Measurements from ENCODE around the gene XPNPEP3. TPM values are rescaled to one million over a fixed set of nuclear protein-coding genes. Genes with fewer than 3 reads are reported as not detected.

The XPNPEP3 gene
- total RNA-seq, 1 donor from 2014 or later: 17.9 TPM

Other genes with a start within 250 kb of the XPNPEP3 start
- gene MRTFA, start 220.4 kb upstream of the XPNPEP3 start, total RNA-seq: 48.9 and 51.6 TPM in 2 replicates
- not detected in 2 replicates for gene MCHR1, start 177.7 kb upstream of the XPNPEP3 start, total RNA-seq
- 27.3 and 33.0 TPM in 2 replicates for gene SLC25A17, start 37.8 kb upstream of the XPNPEP3 start, total RNA-seq
- 194 and 201 TPM in 2 replicates for gene ST13, start 509 bp upstream of the XPNPEP3 start, total RNA-seq
- not detected in 2 replicates for gene DNAJB7, start 5.0 kb downstream of the XPNPEP3 start, total RNA-seq
- 103 and 110 TPM in 2 replicates for gene RBX1, start 94.2 kb downstream of the XPNPEP3 start, total RNA-seq
- 66.5 and 68.6 TPM in 2 replicates for gene EP300, start 235.4 kb downstream of the XPNPEP3 start, total RNA-seq

Measured in activated T-helper 2 cell treated with anti-CD3 and anti-CD28 coated beads, Interferon-gamma antibody, Interleukin-2, Interleukin-4, amounts not matched to agents 10 μg/mL and 5 μg/mL and 100 μg/mL, durations not matched to agents 14 hours and 24 hours and 36 hours (primary cell).